Measurements from ENCODE around the gene TRAPPC11. TPM values are rescaled to one million over a fixed set of nuclear protein-coding genes. Genes with fewer than 3 reads are reported as not detected.

Gene TRAPPC11
- total and polyA plus RNA-seq, 2 of the 4 experiments (the other 2 are of a cell fraction), result 25.3 to 56.8 TPM

Small RNAs within 50 kb of the gene (microRNA-seq; reads per million reads assigned to microRNA genes)
- not detected for gene RNU6-1053P (ENCODE audit: insufficient read depth, insufficient read length)
- gene RNU6-335P (ENCODE audit: insufficient read depth, insufficient read length), result not detected
- gene RNU6-479P (ENCODE audit: insufficient read depth, insufficient read length), result not detected

Small RNAs within 50 kb of the gene (small RNA-seq; reads per million reads assigned to genes)
- gene RNU6-1053P (0 reads per million in 5 experiments), gene RNU6-335P (0 reads per million in 5 experiments), gene RNU6-479P (0 reads per million in 5 experiments)

Other genes with a start within 250 kb of the TRAPPC11 start
- 16.4 and 16.8 TPM in 2 replicates for gene CDKN2AIP, start 214.7 kb upstream of the TRAPPC11 start, total RNA-seq (2012; rRNA removed)
- gene CDKN2AIP, start 214.7 kb upstream of the TRAPPC11 start, polyA plus RNA-seq (2012; rRNA removed), result 9.0 and 11.0 TPM in 2 replicates
- 2.5 and 9.7 TPM in 2 replicates for gene ING2, start 154.2 kb upstream of the TRAPPC11 start, total RNA-seq (2012; rRNA removed)
- gene ING2, start 154.2 kb upstream of the TRAPPC11 start, polyA plus RNA-seq (2012; rRNA removed), result 7.3 and 9.5 TPM in 2 replicates
- gene RWDD4, start 108 bp upstream of the TRAPPC11 start, total RNA-seq (2012; rRNA removed), result 8.8 and 22.2 TPM in 2 replicates
- 7.3 and 8.5 TPM in 2 replicates for gene RWDD4, start 108 bp upstream of the TRAPPC11 start, polyA plus RNA-seq (2012; rRNA removed)
- gene STOX2, start 246.0 kb downstream of the TRAPPC11 start, total RNA-seq (2012; rRNA removed), result 4.4 and 5.4 TPM in 2 replicates
- 1.1 and 1.8 TPM in 2 replicates for gene STOX2, start 246.0 kb downstream of the TRAPPC11 start, polyA plus RNA-seq (2012; rRNA removed)